Stimulated activated CD4-positive, alpha-beta T cell treated with anti-CD3 and anti-CD28 coated beads, Interleukin-1b, Interleukin-23, amount 100 ng/mL, for 48 hours (primary cell): ENCODE data around the gene BRMS1.
A peak's percentile ranks its signal among the peaks of the same experiment; 100 is the strongest.

ENCODE experiments used
- DNase-seq: peaks from one replicate; pipeline ENCODE4 v3.0.0-alpha.2; 2020

BRMS1 gene

GRCh38 chr11:66336234-66337102 is 8.4 kb downstream of the BRMS1 start, which contains the start of gene RIN1:
TSS of gene RIN1 (minus strand) at chr11:66336434. CDS start at chr11:66336402, 32 bp downstream.
- DNase-seq: peak; percentile 70

- DNase-seq: no peak
Measured at GRCh38 chr11:66335531-66336233, 9.2 kb downstream of the BRMS1 start.

- DNase-seq: no peak
Measured at GRCh38 chr11:66334605-66335442, 10.1 kb downstream of the BRMS1 start.

- no peak for DNase-seq
Measured at GRCh38 chr11:66333896-66334604, 10.9 kb downstream of the BRMS1 start.

GRCh38 chr11:66333220-66333877 is 11.6 kb downstream of the BRMS1 start:
- DNase-seq: no peak

GRCh38 chr11:66332371-66333219 is 12.3 kb downstream of the BRMS1 start:
- no peak for DNase-seq

- DNase-seq: no peak
Measured at GRCh38 chr11:66331542-66332370, 13.1 kb downstream of the BRMS1 start.

GRCh38 chr11:66330931-66331330 is 14.0 kb downstream of the BRMS1 start:
- DNase-seq: no peak

GRCh38 chr11:66329165-66329673 is 15.7 kb downstream of the BRMS1 start:
- DNase-seq: no peak

- DNase-seq: peak; percentile 86
Measured at GRCh38 chr11:66328302-66329144, 16.4 kb downstream of the BRMS1 start.

GRCh38 chr11:66328031-66328301 is 16.9 kb downstream of the BRMS1 start:
- DNase-seq: no peak

GRCh38 chr11:66327171-66328030 is 17.5 kb downstream of the BRMS1 start:
- no peak for DNase-seq

- no peak for DNase-seq
Measured at GRCh38 chr11:66326261-66327111, 18.4 kb downstream of the BRMS1 start.

- no peak for DNase-seq
Measured at GRCh38 chr11:66325263-66325671, 19.6 kb downstream of the BRMS1 start.

- no peak for DNase-seq
Measured at GRCh38 chr11:66324664-66325063, 20.2 kb downstream of the BRMS1 start.

- no peak for DNase-seq
Measured at GRCh38 chr11:66323684-66324083, 21.2 kb downstream of the BRMS1 start.
